Measurements from ENCODE around the gene SDCCAG8. TPM values are rescaled to one million over a fixed set of nuclear protein-coding genes. Genes with fewer than 3 reads are reported as not detected.
A peak's percentile ranks its signal among the peaks of the same experiment; 100 is the strongest.

Gene SDCCAG8
- total RNA-seq, 2 experiments from 2014 or later: 18.3 to 21.2 TPM

- intact Hi-C loops (cut with DNase I, micrococcal nuclease): no loop called here
- H3K36me3 Mint-ChIP-seq (ENCODE audit: low read depth): peaks cover 23% of the 10 kb centered on the region
- Histone ChIP-seq H3K27ac (ENCODE audit: low read depth in 1 of 2, low read length in 2 of 2) (no peak overlapping the region), H3K4me1 (ENCODE audit: insufficient read depth, low read length) (peaks cover 3% of the 10 kb centered on the region), H3K36me3 (ENCODE audit: insufficient read depth, low read length) (no peaks in the 10 kb centered on the region), H3K4me3 (ENCODE audit: low read length) (no peak overlapping the region), H3K9me3 (ENCODE audit: control insufficient read depth in 1 of 2, insufficient read depth in 1 of 2, low read length in 2 of 2) (no peaks in the 10 kb centered on the region), H3K27me3 (ENCODE audit: control insufficient read depth in 1 of 2, insufficient read depth in 2 of 2, low read length in 2 of 2) (no peaks in the 10 kb centered on the region)
- H3K4me1 Mint-ChIP-seq (ENCODE audit: low read depth): peaks cover 14% of the 10 kb centered on the region
- no peak for ATAC-seq (ENCODE audit: poor library complexity)
- ChIA-PET POLR2A (interaction anchor here (0.6 kb wide), 1 partner anchor 56 kb away, joined by 5 read pairs; no protein-coding TSS in a partner anchor), CTCF (no interaction called here)
- H3K27me3 Mint-ChIP-seq: no peaks in the 10 kb centered on the region
- H3K27ac Mint-ChIP-seq: peak overlapping the region; percentile 3
- no peak overlapping the region for H3K4me3 Mint-ChIP-seq
- H3K9me3 Mint-ChIP-seq: no peaks in the 10 kb centered on the region
- DNase-seq: peak in 1 of 14 experiments; percentile 39
- no peak for TF ChIP-seq CTCF (IDR thresholded peaks at IDR 0.05)
Measured at GRCh38 chr1:243413431-243414151, 157.8 kb downstream of the SDCCAG8 start.

GRCh38 chr1:243414152-243414494 lies 158.3 kb downstream of the SDCCAG8 start:
- no peak for TF ChIP-seq CTCF (IDR thresholded peaks at IDR 0.05)
- Histone ChIP-seq H3K9me3 (ENCODE audit: control insufficient read depth in 1 of 2, insufficient read depth in 1 of 2, low read length in 2 of 2) (no peaks in the 10 kb centered on the region), H3K4me3 (ENCODE audit: low read length) (no peak overlapping the region), H3K36me3 (ENCODE audit: insufficient read depth, low read length) (no peaks in the 10 kb centered on the region), H3K27ac (ENCODE audit: low read depth in 1 of 2, low read length in 2 of 2) (no peak overlapping the region), H3K4me1 (ENCODE audit: insufficient read depth, low read length) (peaks cover 3% of the 10 kb centered on the region), H3K27me3 (ENCODE audit: control insufficient read depth in 1 of 2, insufficient read depth in 2 of 2, low read length in 2 of 2) (no peaks in the 10 kb centered on the region)
- CTCF ChIA-PET: no interaction called here
- POLR2A ChIA-PET: no interaction called here
- peaks cover 14% of the 10 kb centered on the region for H3K4me1 Mint-ChIP-seq (ENCODE audit: low read depth)
- peaks cover 25% of the 10 kb centered on the region for H3K36me3 Mint-ChIP-seq (ENCODE audit: low read depth)
- peak overlapping the region; percentile 3 for H3K27ac Mint-ChIP-seq
- no peak for ATAC-seq (ENCODE audit: poor library complexity)
- no peak overlapping the region for H3K4me3 Mint-ChIP-seq
- H3K9me3 Mint-ChIP-seq: no peaks in the 10 kb centered on the region
- DNase-seq: no peak
- no peaks in the 10 kb centered on the region for H3K27me3 Mint-ChIP-seq
- intact Hi-C loops (cut with DNase I, micrococcal nuclease): no loop called here

- H3K9me3 ChIP-seq (ENCODE audit: control insufficient read depth in 1 of 2, insufficient read depth in 1 of 2, low read length in 2 of 2): no peaks in the 10 kb centered on the region
- Mint-ChIP-seq H3K9me3 (no peaks in the 10 kb centered on the region), H3K4me1 (ENCODE audit: low read depth) (peaks cover 29% of the 10 kb centered on the region), H3K27me3 (no peaks in the 10 kb centered on the region), H3K36me3 (ENCODE audit: low read depth) (peaks cover 25% of the 10 kb centered on the region), H3K4me3 (no peak overlapping the region), H3K27ac (peak overlapping the region; percentile 55)
- H3K36me3 ChIP-seq (ENCODE audit: insufficient read depth, low read length): no peaks in the 10 kb centered on the region
- H3K4me3 ChIP-seq (ENCODE audit: low read length): no peak overlapping the region
- DNase-seq (peak in 1 of 14 experiments; percentile 1), ATAC-seq (ENCODE audit: poor library complexity) (no peak)
- H3K27me3 ChIP-seq (ENCODE audit: control insufficient read depth in 1 of 2, insufficient read depth in 2 of 2, low read length in 2 of 2): no peaks in the 10 kb centered on the region
- TF ChIP-seq CTCF (IDR thresholded peaks at IDR 0.05): no peak
- no peak overlapping the region for H3K27ac ChIP-seq (ENCODE audit: low read depth in 1 of 2, low read length in 2 of 2)
- peaks cover 3% of the 10 kb centered on the region for H3K4me1 ChIP-seq (ENCODE audit: insufficient read depth, low read length)
- POLR2A ChIA-PET: interaction anchor here (0.9 kb wide), 1 partner anchor 856 kb away, joined by 3 read pairs; no protein-coding TSS in a partner anchor
- CTCF ChIA-PET: no interaction called here
- intact Hi-C loops (cut with DNase I, micrococcal nuclease): no loop called here
Measured at GRCh38 chr1:243415663-243416408, 160.0 kb downstream of the SDCCAG8 start.

Data from CD4-positive, alpha-beta T cell (primary cell).